H9 (cell line): ENCODE data around the gene CSNK1E. TPM values are rescaled to one million over a fixed set of nuclear protein-coding genes. Genes with fewer than 3 reads are reported as not detected.

Source experiments
- DNase-seq: peaks from one replicate; pipeline ENCODE4 v3.0.0-alpha.2; 2017
- H2AFZ ChIP-seq: one replicate; pipeline ENCODE4 v1.6.1; 2013; ENCODE audit warnings: mild to moderate bottlenecking, low read length, control low read depth, moderate library complexity
- H2AK5ac ChIP-seq: 2 replicates; pipeline ENCODE4 v1.6.1; 2013; ENCODE audit warnings: low read length, control low read depth, mixed read lengths; ENCODE audit not compliant: insufficient read length
- H2BK120ac ChIP-seq: one replicate; pipeline ENCODE4 v1.6.1; 2013; ENCODE audit warnings: low read depth, mild to moderate bottlenecking, low read length, control low read depth, inconsistent platforms; ENCODE audit not compliant: poor library complexity, severe bottlenecking
- H2BK12ac ChIP-seq: 2 replicates; pipeline ENCODE4 v1.6.1; 2013; ENCODE audit warnings: low read length, control low read depth, mixed read lengths, low read depth; ENCODE audit not compliant: insufficient read length
- H2BK15ac ChIP-seq: 2 replicates; pipeline ENCODE4 v1.6.1; 2013; ENCODE audit warnings: low read depth, low read length, control low read depth
- H2BK20ac ChIP-seq: one replicate; pipeline ENCODE4 v1.6.1; 2013; ENCODE audit warnings: low read depth, mild to moderate bottlenecking, low read length, control low read depth, inconsistent platforms; ENCODE audit not compliant: poor library complexity, severe bottlenecking
- H2BK5ac ChIP-seq: 2 replicates; pipeline ENCODE4 v1.6.1; 2013; ENCODE audit warnings: low read length, control low read depth, mixed read lengths; ENCODE audit not compliant: insufficient read length
- H3K14ac ChIP-seq: 2 replicates; pipeline ENCODE4 v1.6.1; 2013; ENCODE audit warnings: low read length, control low read depth; ENCODE audit not compliant: insufficient read depth
- H3K18ac ChIP-seq: 2 replicates; pipeline ENCODE4 v1.6.1; 2013; ENCODE audit warnings: low read depth, mild to moderate bottlenecking, mixed read lengths, low read length, control low read depth; ENCODE audit not compliant: insufficient read length
- H3K23ac ChIP-seq: 2 replicates; pipeline ENCODE4 v1.6.1; 2013; ENCODE audit warnings: low read length, control low read depth, mixed read lengths, low read depth; ENCODE audit not compliant: insufficient read length
- H3K23me2 ChIP-seq: 2 replicates; pipeline ENCODE4 v1.6.1; 2013; ENCODE audit warnings: low read depth, mild to moderate bottlenecking, mixed read lengths, low read length, control low read depth; ENCODE audit not compliant: insufficient read length, poor library complexity, severe bottlenecking
- H3K27ac ChIP-seq: 2 replicates; pipeline ENCODE4 v1.5.1; 2013; ENCODE audit warnings: low read length, control low read depth, mixed read lengths, low read depth; ENCODE audit not compliant: insufficient read length
- H3K27me3 ChIP-seq: 2 replicates; pipeline ENCODE4 v1.6.1; 2013; ENCODE audit warnings: low read length, control low read depth, inconsistent platforms; ENCODE audit not compliant: insufficient read depth
- H3K4ac ChIP-seq: 2 replicates; pipeline ENCODE4 v1.6.1; 2013; ENCODE audit warnings: low read depth, mild to moderate bottlenecking, control low read depth, inconsistent platforms, low read length, moderate library complexity
- H3K4me1 ChIP-seq: 2 replicates; pipeline ENCODE4 v1.6.1; 2013; ENCODE audit warnings: low read length, control low read depth, inconsistent platforms; ENCODE audit not compliant: insufficient read depth
- H3K4me2 ChIP-seq: 2 replicates; pipeline ENCODE4 v1.6.1; 2013; ENCODE audit warnings: low read length, control low read depth, mixed read lengths; ENCODE audit not compliant: insufficient read length, insufficient read depth
- H3K56ac ChIP-seq: 2 replicates; pipeline ENCODE4 v1.6.1; 2013; ENCODE audit warnings: low read depth, mild to moderate bottlenecking, mixed read lengths, low read length, control low read depth; ENCODE audit not compliant: insufficient read length
- H3K79me1 ChIP-seq: 2 replicates; pipeline ENCODE4 v1.6.1; 2013; ENCODE audit warnings: low read depth, mild to moderate bottlenecking, moderate library complexity, low read length, control low read depth, inconsistent platforms; ENCODE audit not compliant: insufficient read depth, poor library complexity, severe bottlenecking
- H3K79me2 ChIP-seq: 2 replicates; pipeline ENCODE4 v1.6.1; 2013; ENCODE audit warnings: low read length, control low read depth, inconsistent platforms; ENCODE audit not compliant: insufficient read depth
- H3K9ac ChIP-seq: 2 replicates; pipeline ENCODE4 v1.6.1; 2013; ENCODE audit warnings: low read length, control low read depth, mixed read lengths; ENCODE audit not compliant: insufficient read length; ENCODE audit errors: extremely low read depth
- H3K9me3 ChIP-seq: one replicate; pipeline ENCODE4 v1.6.1; 2013; ENCODE audit warnings: low read depth, low read length, inconsistent platforms; ENCODE audit not compliant: control insufficient read depth
- H3T11ph ChIP-seq: one replicate; pipeline ENCODE4 v1.6.1; 2013; ENCODE audit warnings: mild to moderate bottlenecking, low read length, control low read depth, inconsistent platforms
- H4K20me1 ChIP-seq: one replicate; pipeline ENCODE4 v1.6.1; 2013; ENCODE audit not compliant: control insufficient read depth, insufficient read length, insufficient read depth
- H4K5ac ChIP-seq: 2 replicates; pipeline ENCODE4 v1.6.1; 2013; ENCODE audit warnings: low read depth, mild to moderate bottlenecking, mixed read lengths, low read length, control low read depth; ENCODE audit not compliant: insufficient read length
- H4K8ac ChIP-seq: replicated peaks from 2 replicates; pipeline ENCODE4 v1.6.1; 2013; ENCODE audit warnings: low read length, control low read depth, mixed read lengths, low read depth; ENCODE audit not compliant: insufficient read length
- H4K91ac ChIP-seq: 2 replicates; pipeline ENCODE4 v1.6.1; 2013; ENCODE audit warnings: low read depth, mild to moderate bottlenecking, moderate library complexity, mixed read lengths, low read length, control low read depth; ENCODE audit not compliant: insufficient read length
- H3K27ac Mint-ChIP-seq, 3 experiments: 2 replicates in 2 of 3; 3 replicates in 1 of 3; pipeline ENCODE4 v1.8.0; 2020 to 2021; ENCODE audit warnings: mixed read lengths in 3 of 3, mild to moderate bottlenecking in 1 of 3, moderate library complexity in 1 of 3
- H3K27me3 Mint-ChIP-seq: 2 replicates; pipeline ENCODE4 v1.8.0; 2021; ENCODE audit warnings: low read depth, mild to moderate bottlenecking, moderate library complexity, mixed read lengths
- H3K36me3 Mint-ChIP-seq, 3 experiments: 2 replicates in 2 of 3; 3 replicates in 1 of 3; pipeline ENCODE4 v1.8.0; 2020 to 2021; ENCODE audit warnings: low read depth in 3 of 3, mixed read lengths in 3 of 3; ENCODE audit not compliant: insufficient read depth in 1 of 3
- H3K4me1 Mint-ChIP-seq, 2 experiments: 2 replicates each; pipeline ENCODE4 v1.8.0; 2020; ENCODE audit warnings: mixed read lengths in 2 of 2
- H3K4me3 Mint-ChIP-seq, 2 experiments: 2 replicates in 1 of 2; 3 replicates in 1 of 2; pipeline ENCODE4 v1.8.0; 2020 to 2021; ENCODE audit warnings: mild to moderate bottlenecking in 2 of 2, mixed read lengths in 2 of 2, moderate library complexity in 1 of 2
- H3K9me3 Mint-ChIP-seq, 2 experiments: 2 replicates in 1 of 2; 3 replicates in 1 of 2; pipeline ENCODE4 v1.8.0; 2020; ENCODE audit warnings: mild to moderate bottlenecking in 2 of 2, mixed read lengths in 2 of 2, moderate library complexity in 1 of 2
- CTCF ChIP-seq: fragments of 200-600 bp; sonication (generic); conservative IDR thresholded peaks from 3 replicates; pipeline ENCODE4 v1.8.0; 2021; ENCODE audit warnings: antibody characterized with exemption, mild to moderate bottlenecking
- WGBS: extraction: QIAGEN DNeasy Blood & Tissue Kit; methylation state at CpG from one replicate; pipeline ENCODE4 v1.1.7; 2013; ENCODE audit warnings: missing lambda C conversion rate, low lambda C conversion rate, mixed read lengths; ENCODE audit not compliant: insufficient read length; ENCODE audit errors: extremely low coverage; 5-methylcytosine and 5-hydroxymethylcytosine counted together
- total RNA-seq: library from RNA; stranded (reverse); gene quantifications from 2 replicates; pipeline ENCODE4 v1.2.1, GENCODE V29; 2021

CSNK1E gene
- total RNA-seq, 1 experiment from 2014 or later: 236 TPM

GRCh38 chr22:38318792-38319773, 1.9 kb upstream of the CSNK1E start:
- no peaks in the 10 kb centered on the region for H3K27me3 Mint-ChIP-seq
- peaks cover 25% of the 10 kb centered on the region; the same call in 1 of the 2 replicates for H3K79me2 ChIP-seq

More at GRCh38 chr22:38318792-38319773, 1.9 kb upstream of the CSNK1E start:
- WGBS: no CpG with 5 or more reads among the region's 14 CpGs
- Histone ChIP-seq H4K8ac (no peak overlapping the region), H3K79me1 (no peaks in the 10 kb centered on the region), H3K56ac (no peak overlapping the region), H2AFZ (no peak overlapping the region), H3K18ac (no peak overlapping the region), H2BK120ac (no peak overlapping the region), H3K14ac (no peak overlapping the region), H4K20me1 (peaks cover 2% of the 10 kb centered on the region), H3K23me2 (peaks cover 13% of the 10 kb centered on the region), H3K4me1 (peaks cover 10% of the 10 kb centered on the region; the same call in 1 of the 2 replicates), H2AK5ac (no peak overlapping the region), H4K91ac (no peak overlapping the region), H3K9me3 (no peaks in the 10 kb centered on the region), H4K5ac (no peak overlapping the region), H2BK15ac (no peak overlapping the region), H2BK12ac (no peak overlapping the region), H3K9ac (no peak overlapping the region), H2BK20ac (no peak overlapping the region), H3K4ac (no peak overlapping the region; the same call in 1 of the 2 replicates), H2BK5ac (no peak overlapping the region), H3K4me2 (no peak overlapping the region), H3K27me3 (no peaks in the 10 kb centered on the region), H3K23ac (no peak overlapping the region), H3T11ph (no peak overlapping the region), H3K27ac (no peak overlapping the region)
- peak overlapping the region; percentile 89 to 98 (median 96); a peak in 6 of 7 replicates for H3K27ac Mint-ChIP-seq
- TF ChIP-seq CTCF: no peak
- no peaks in the 10 kb centered on the region for H3K9me3 Mint-ChIP-seq
- H3K36me3 Mint-ChIP-seq: peaks cover 4 to 39% (median 8%) of the 10 kb centered on the region in 3 experiments; a peak in 6 of 7 replicates
- peaks cover 57 to 69% of the 10 kb centered on the region in 2 experiments for H3K4me1 Mint-ChIP-seq
- no peak for DNase-seq
- peak overlapping the region in 1 of 2 experiments; percentile 68; a peak in 4 of 5 replicates for H3K4me3 Mint-ChIP-seq
